SU-DHL-6 (cell line): Measurements from ENCODE around the gene TRA2B.
"Not testable (repeated sequence)": the region's sequence is repeated elsewhere in the genome, so short reads cannot be mapped to it uniquely, and the experiment has no call there.

Experiments
- EZH2phosphoT487 ChIP-seq: fragments of 200-600 bp; sonication (generic), shearing (Covaris generic); conservative IDR thresholded peaks from 2 replicates; pipeline ENCODE4 v1.6.1; 2018; ENCODE audit warnings: mild to moderate bottlenecking, antibody characterized with exemption, low read length, moderate library complexity, mixed read lengths
- TF ChIP-seq, protein P1 (sequence below): fragments of 200-600 bp; sonication (generic); IDR thresholded peaks from one replicate; pipeline ENCODE4 v1.5.1; 2017; ENCODE audit warnings: antibody characterized with exemption, mild to moderate bottlenecking, low read length, moderate library complexity; ENCODE audit not compliant: insufficient read depth, poor library complexity, severe bottlenecking

DNA sequence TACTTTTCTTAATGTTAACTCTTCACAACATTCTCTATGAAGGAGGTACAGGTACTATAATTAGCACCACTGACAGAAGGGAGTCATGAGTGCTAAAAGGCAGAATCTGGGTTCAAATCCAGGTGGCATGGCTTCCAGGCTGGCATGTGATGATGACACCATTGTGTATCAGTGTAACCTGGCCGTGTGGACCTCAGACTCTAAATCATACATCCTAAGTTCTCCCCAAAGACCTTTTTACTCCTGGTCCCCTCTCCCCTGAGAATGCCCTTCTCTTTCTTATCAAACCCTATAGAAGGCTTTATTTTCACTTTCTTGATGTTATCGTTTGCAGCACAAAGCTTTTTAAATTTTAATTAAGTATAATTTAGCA lies 26.8 kb downstream of the TRA2B start:
- TF ChIP-seq, protein P1, sequence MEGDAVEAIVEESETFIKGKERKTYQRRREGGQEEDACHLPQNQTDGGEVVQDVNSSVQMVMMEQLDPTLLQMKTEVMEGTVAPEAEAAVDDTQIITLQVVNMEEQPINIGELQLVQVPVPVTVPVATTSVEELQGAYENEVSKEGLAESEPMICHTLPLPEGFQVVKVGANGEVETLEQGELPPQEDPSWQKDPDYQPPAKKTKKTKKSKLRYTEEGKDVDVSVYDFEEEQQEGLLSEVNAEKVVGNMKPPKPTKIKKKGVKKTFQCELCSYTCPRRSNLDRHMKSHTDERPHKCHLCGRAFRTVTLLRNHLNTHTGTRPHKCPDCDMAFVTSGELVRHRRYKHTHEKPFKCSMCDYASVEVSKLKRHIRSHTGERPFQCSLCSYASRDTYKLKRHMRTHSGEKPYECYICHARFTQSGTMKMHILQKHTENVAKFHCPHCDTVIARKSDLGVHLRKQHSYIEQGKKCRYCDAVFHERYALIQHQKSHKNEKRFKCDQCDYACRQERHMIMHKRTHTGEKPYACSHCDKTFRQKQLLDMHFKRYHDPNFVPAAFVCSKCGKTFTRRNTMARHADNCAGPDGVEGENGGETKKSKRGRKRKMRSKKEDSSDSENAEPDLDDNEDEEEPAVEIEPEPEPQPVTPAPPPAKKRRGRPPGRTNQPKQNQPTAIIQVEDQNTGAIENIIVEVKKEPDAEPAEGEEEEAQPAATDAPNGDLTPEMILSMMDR: not testable (repeated sequence)
- not testable (repeated sequence) for TF ChIP-seq EZH2phosphoT487
